GM12878 (cell line): ENCODE results near the gene RNF11. TPM values are rescaled to one million over a fixed set of nuclear protein-coding genes. Genes with fewer than 3 reads are reported as not detected.

Experiments used
- ATAC-seq: fragments of 200-7000 bp; cut with Tn5 transposase; 3 replicates; pipeline ENCODE4 v1.9.1; 2020; ENCODE audit warnings: mild to moderate bottlenecking, moderate library complexity
- BruUV-seq: library from RNA; stranded (reverse); fragments of 400-500 nt; replicated peaks from 2 replicates; lab custom pipeline; 2021; lab: Mats Ljungman, UMichigan
- CTCF ChIA-PET: fragments of 300-600 bp; sonication (Branson Sonifier 250); formaldehyde crosslinking; extraction: SDS; loops from one replicate; lab custom pipeline; 2021; ENCODE audit warnings: inconsistent platforms; lab: Yijun Ruan, JAX
- POLR2A ChIA-PET: fragments of 350-600 bp; formaldehyde crosslinking; extraction: SDS; loops from one replicate; lab custom pipeline; 2021; ENCODE audit warnings: inconsistent platforms; lab: Charles Lee
- RAD21 ChIA-PET: fragments of 300-600 bp; sonication (Branson Sonifier 250); formaldehyde crosslinking; loops from one replicate; lab custom pipeline; 2023; ENCODE audit warnings: antibody characterized with exemption; ENCODE audit not compliant: unreplicated experiment; lab: Charles Lee
- SMC1A ChIA-PET: fragments of 300-600 bp; sonication (Branson Sonifier 250); formaldehyde crosslinking; loops from one replicate; lab custom pipeline; 2023; ENCODE audit not compliant: unreplicated experiment, uncharacterized antibody; lab: Charles Lee
- DNase-seq: peaks from one replicate; pipeline ENCODE4 v3.0.0-alpha.2; 2011; ENCODE audit warnings: low read depth, low spot score
- FAIRE-seq: peaks from 3 replicates; lab custom pipeline; 2011; peaks lifted over from hg19 to GRCh38; lab: Jason Lieb, UNC
- H2AFZ ChIP-seq: 2 replicates; pipeline ENCODE4 v1.6.0; 2011; ENCODE audit warnings: low read depth, low read length, control low read depth; ENCODE audit not compliant: control insufficient read depth
- H3K27ac ChIP-seq: 2 replicates; pipeline ENCODE4 v1.5.1; 2011; ENCODE audit warnings: control low read depth; ENCODE audit not compliant: control insufficient read depth, insufficient read depth
- H3K27me3 ChIP-seq, 2 experiments: replicated peaks in 1 of 2; 2 replicates each; pipeline versions ENCODE4 v1.6.0 to v1.6.1; 2011; ENCODE audit warnings: low read length in 1 of 2; ENCODE audit not compliant: control insufficient read depth in 2 of 2, insufficient read depth in 2 of 2
- H3K36me3 ChIP-seq, 2 experiments: 2 replicates each; pipeline ENCODE4 v1.5.1; 2011; ENCODE audit warnings: low read length in 1 of 2; ENCODE audit not compliant: control insufficient read depth in 2 of 2, insufficient read depth in 2 of 2
- H3K4me1 ChIP-seq: 2 replicates; pipeline ENCODE4 v1.6.1; 2011; ENCODE audit warnings: mild to moderate bottlenecking, low read length, moderate library complexity, mixed read lengths; ENCODE audit not compliant: control insufficient read depth, insufficient read depth
- H3K4me2 ChIP-seq: 2 replicates; pipeline ENCODE4 v1.6.0; 2011; ENCODE audit warnings: control low read depth; ENCODE audit not compliant: control insufficient read depth, insufficient read depth
- H3K4me3 ChIP-seq: fragments of 200-600 bp; sonication (generic); 2 replicates; pipeline ENCODE4 v1.5.1; 2016
- H3K79me2 ChIP-seq: 2 replicates; pipeline ENCODE4 v1.6.0; 2011; ENCODE audit warnings: low read length; ENCODE audit not compliant: control insufficient read depth, insufficient read depth
- H3K9ac ChIP-seq: 2 replicates; pipeline ENCODE4 v1.8.0; 2011; ENCODE audit warnings: low read length, control low read depth, mixed read lengths; ENCODE audit not compliant: control insufficient read depth, insufficient read depth
- H3K9me3 ChIP-seq: replicated peaks from 3 replicates; pipeline ENCODE4 v1.5.1; 2011; ENCODE audit warnings: mild to moderate bottlenecking, low read length; ENCODE audit not compliant: control insufficient read depth, insufficient read depth
- H4K20me1 ChIP-seq: 2 replicates; pipeline ENCODE4 v1.6.0; 2011; ENCODE audit not compliant: control insufficient read depth, insufficient read depth
- CHD1 ChIP-seq: IDR thresholded peaks from 2 replicates; pipeline ENCODE4 v1.6.1; 2012; ENCODE audit warnings: low read depth, low read length, improper control_type of control experiment
- CHD4 ChIP-seq: fragments of 200-600 bp; sonication (generic); IDR thresholded peaks from 2 replicates; pipeline ENCODE4 v1.6.1; 2016; ENCODE audit warnings: mild to moderate bottlenecking
- MEF2B ChIP-seq: fragments of 450-650 bp; IDR thresholded peaks from 2 replicates; pipeline ENCODE4 v1.6.1; 2018; ENCODE audit warnings: mild to moderate bottlenecking, moderate library complexity; ENCODE audit not compliant: partially characterized antibody, poor library complexity, severe bottlenecking
- MTA2 ChIP-seq: fragments of 450-650 bp; IDR thresholded peaks from 2 replicates; pipeline ENCODE4 v1.6.1; 2016; ENCODE audit warnings: low read depth, mild to moderate bottlenecking, moderate library complexity
- MYC ChIP-seq: IDR thresholded peaks from 2 replicates; pipeline ENCODE4 v1.6.1; 2011; ENCODE audit warnings: mild to moderate bottlenecking, low read length, moderate library complexity, inconsistent platforms; ENCODE audit not compliant: insufficient read depth, insufficient replicate concordance, insufficient read length, severe bottlenecking
- NFIC ChIP-seq: IDR thresholded peaks from 2 replicates; pipeline ENCODE4 v1.6.1; 2012; ENCODE audit warnings: low read depth, mild to moderate bottlenecking, inconsistent platforms, low read length, moderate library complexity
- STAT1 ChIP-seq: fragments of 450-650 bp; conservative IDR thresholded peaks from 2 replicates; pipeline ENCODE4 v1.6.1; 2014; ENCODE audit warnings: antibody characterized with exemption, mild to moderate bottlenecking
- ZNF384 ChIP-seq: IDR thresholded peaks from 2 replicates; pipeline ENCODE4 v1.6.1; 2012; ENCODE audit warnings: low read depth, mild to moderate bottlenecking, low read length, improper control_type of control experiment, borderline replicate concordance
- ZSCAN29 ChIP-seq: fragments of 450-650 bp; IDR thresholded peaks from 2 replicates; pipeline ENCODE4 v1.6.1; 2017; ENCODE audit warnings: mild to moderate bottlenecking, moderate library complexity
- ZZZ3 ChIP-seq: IDR thresholded peaks from 2 replicates; pipeline ENCODE4 v1.6.1; 2011; ENCODE audit warnings: low read depth; ENCODE audit not compliant: control insufficient read depth, insufficient read length
- WGBS: methylation state at CpG from one replicate; pipeline ENCODE4 v1.1.6; 2016; ENCODE audit warnings: low lambda C conversion rate; ENCODE audit not compliant: insufficient replicate concordance, insufficient coverage; ENCODE audit errors: missing lambda C conversion rate; 5-methylcytosine and 5-hydroxymethylcytosine counted together
- in situ Hi-C: fragments of 300-500 bp; cut with MboI; formaldehyde crosslinking; loops from 9 replicates; pipeline ENCODE4 v1.14.3; 2018; ENCODE audit warnings: mixed read lengths
- intact Hi-C: fragments of 100-400 bp; cut with micrococcal nuclease; formaldehyde crosslinking; loops from one replicate; pipeline ENCODE4 v1.14.2; 2022; ENCODE audit not compliant: unreplicated experiment
- polyA plus RNA-seq, 11 experiments: library from polyadenylated mRNA; depleted of rRNA in 4 of 11; unstranded in 6 of 11; stranded (reverse) in 5 of 11; fragments of >200 nt; fragmentation: Nextera tagmentation in 4 of 11; fragmentation: Illumina TruSeq in 1 of 11; extraction: Ambion mirVana in 4 of 11; extraction: Trizol in 1 of 11; gene quantifications; 1 replicate in 1 of 11; 2 replicates in 10 of 11; pipeline versions ENCODE4 v1.2.1 to v1.2.3, GENCODE V29; 2011 to 2016; ENCODE audit warnings: inconsistent platforms in 2 of 11, missing spikeins in 2 of 11, low read depth in 1 of 11
- total RNA-seq, 4 experiments: library from RNA; depleted of rRNA in 3 of 4; stranded (reverse); fragments of >200 nt in 3 of 4; fragmentation: Illumina TruSeq in 1 of 4; extraction: Trizol in 1 of 4; gene quantifications; 2 replicates each; pipeline versions ENCODE4 v1.2.1 to v1.2.3, GENCODE V29; 2013 to 2021
- TF ChIP-seq, protein P1 (sequence below): IDR thresholded peaks from 2 replicates; pipeline ENCODE4 v1.6.1; 2011; ENCODE audit warnings: mild to moderate bottlenecking, low read depth, low read length, moderate library complexity; ENCODE audit not compliant: insufficient replicate concordance
- TF ChIP-seq, protein P2 (sequence below): fragments of 450-650 bp; IDR thresholded peaks from 2 replicates; pipeline ENCODE4 v1.6.1; 2017; ENCODE audit warnings: mild to moderate bottlenecking, moderate library complexity

Gene RNF11
- total and polyA plus RNA-seq, 10 of the 15 experiments (the other 5 are each of a cell fraction or from before 2014, with no cell fraction given): 9.5 to 43.6 (median 32.3) TPM

DNA sequence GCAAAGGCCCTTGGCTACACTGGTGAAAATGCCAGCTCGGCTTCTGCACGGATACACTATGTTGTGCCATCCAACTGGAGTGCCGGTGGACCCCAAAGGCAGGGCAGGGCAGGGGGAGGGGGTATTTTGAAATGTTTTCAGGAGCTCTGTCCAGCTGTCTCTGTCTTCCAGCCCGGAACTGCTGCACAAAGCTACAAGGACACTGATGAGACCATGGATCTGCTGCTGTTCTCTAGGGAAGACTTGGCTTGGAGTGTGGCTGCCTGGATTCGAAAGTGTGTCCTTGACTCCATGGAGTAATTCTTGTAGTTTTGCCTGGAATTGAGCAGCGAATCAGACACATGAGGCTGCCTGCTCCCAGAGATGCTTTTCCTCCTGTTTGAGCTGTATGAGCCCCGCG lies 51.9 kb downstream of the RNF11 start:
- Histone ChIP-seq H3K79me2 (no peaks in the 10 kb centered on the region), H3K9me3 (no peaks in the 10 kb centered on the region), H3K4me2 (no peak overlapping the region), H4K20me1 (no peaks in the 10 kb centered on the region), H3K9ac (no peak overlapping the region), H3K27me3 (no peaks in the 10 kb centered on the region), H2AFZ (no peak overlapping the region), H3K4me3 (no peak overlapping the region), H3K36me3 (no peaks in the 10 kb centered on the region), H3K27ac (no peak overlapping the region), H3K4me1 (peaks cover 27% of the 10 kb centered on the region)
- intact Hi-C loops: no loop called here
- SMC1A ChIA-PET: interaction anchor here (1.0 to 2.0 kb wide), 4 partner anchors 9 to 68 kb away, joined by 3 to 7 read pairs (median 4); no protein-coding TSS in a partner anchor
- RAD21 ChIA-PET: no interaction called here
- no peak for FAIRE-seq
- DNase-seq: no peak
- POLR2A ChIA-PET: no interaction called here
- in situ Hi-C loops: no loop called here
- WGBS: 81% methylated on average over 8 of the region's 8 CpGs
- BruUV-seq: no TSS peak
- CTCF ChIA-PET: interaction anchor here (1.1 to 3.3 kb wide), 6 partner anchors 8 to 99 kb away, joined by 3 to 28 read pairs (median 3); no protein-coding TSS in a partner anchor
- TF ChIP-seq, protein P1, sequence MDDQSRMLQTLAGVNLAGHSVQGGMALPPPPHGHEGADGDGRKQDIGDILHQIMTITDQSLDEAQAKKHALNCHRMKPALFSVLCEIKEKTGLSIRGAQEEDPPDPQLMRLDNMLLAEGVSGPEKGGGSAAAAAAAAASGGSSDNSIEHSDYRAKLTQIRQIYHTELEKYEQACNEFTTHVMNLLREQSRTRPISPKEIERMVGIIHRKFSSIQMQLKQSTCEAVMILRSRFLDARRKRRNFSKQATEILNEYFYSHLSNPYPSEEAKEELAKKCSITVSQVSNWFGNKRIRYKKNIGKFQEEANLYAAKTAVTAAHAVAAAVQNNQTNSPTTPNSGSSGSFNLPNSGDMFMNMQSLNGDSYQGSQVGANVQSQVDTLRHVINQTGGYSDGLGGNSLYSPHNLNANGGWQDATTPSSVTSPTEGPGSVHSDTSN: no peak
- ATAC-seq: no peak

DNA sequence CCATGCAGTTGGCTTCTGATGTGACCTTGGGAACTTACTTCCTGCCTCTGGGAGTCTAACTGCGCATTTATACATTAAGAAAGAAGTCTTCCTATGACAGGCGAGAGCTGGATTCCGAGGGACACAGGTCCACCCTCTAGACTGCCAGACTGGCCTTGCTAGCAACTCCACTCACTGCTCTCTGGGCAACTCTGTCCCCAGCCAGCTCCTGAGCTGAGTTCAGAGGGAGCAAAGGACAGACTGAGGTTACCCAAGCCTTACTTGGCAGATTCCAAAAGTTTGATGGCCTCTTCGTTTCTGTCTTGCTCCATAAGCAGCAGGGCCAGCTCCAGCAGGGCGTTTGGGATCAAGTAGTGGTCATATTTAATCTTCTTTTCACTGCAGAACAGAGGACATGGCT lies 52.5 kb downstream of the RNF11 start:
- H3K36me3 ChIP-seq: no peaks in the 10 kb centered on the region
- H2AFZ ChIP-seq: no peak overlapping the region
- no peaks in the 10 kb centered on the region for H4K20me1 ChIP-seq
- no peaks in the 10 kb centered on the region for H3K9me3 ChIP-seq
- ATAC-seq (no peak), FAIRE-seq (no peak), DNase-seq (no peak)
- ChIA-PET SMC1A (interaction anchor here (1.0 to 2.0 kb wide), 3 partner anchors 8 to 68 kb away, joined by 3 to 7 read pairs (median 3); no protein-coding TSS in a partner anchor), POLR2A (no interaction called here), CTCF (interaction anchor here (1.1 to 3.3 kb wide), 4 partner anchors 8 to 99 kb away, joined by 3 to 28 read pairs (median 6); no protein-coding TSS in a partner anchor), RAD21 (no interaction called here)
- no peak overlapping the region for H3K4me3 ChIP-seq
- no peaks in the 10 kb centered on the region for H3K79me2 ChIP-seq
- BruUV-seq: no TSS peak
- H3K4me1 ChIP-seq: peaks cover 22% of the 10 kb centered on the region
- in situ Hi-C loops (no loop called here), intact Hi-C loops (no loop called here)
- no peak overlapping the region for H3K27ac ChIP-seq
- 57% methylated on average over 5 of the region's 5 CpGs for WGBS
- no peak overlapping the region for H3K4me2 ChIP-seq
- H3K27me3 ChIP-seq: no peaks in the 10 kb centered on the region
- no peak overlapping the region for H3K9ac ChIP-seq
- TF ChIP-seq CHD1 (no peak), MEF2B (no peak), CHD4 (no peak), MTA2 (no peak), STAT1 (no peak), NFIC (no peak), MYC (no peak), ZZZ3 (no peak), ZNF384 (no peak), ZSCAN29 (no peak)
- TF ChIP-seq, protein P2, sequence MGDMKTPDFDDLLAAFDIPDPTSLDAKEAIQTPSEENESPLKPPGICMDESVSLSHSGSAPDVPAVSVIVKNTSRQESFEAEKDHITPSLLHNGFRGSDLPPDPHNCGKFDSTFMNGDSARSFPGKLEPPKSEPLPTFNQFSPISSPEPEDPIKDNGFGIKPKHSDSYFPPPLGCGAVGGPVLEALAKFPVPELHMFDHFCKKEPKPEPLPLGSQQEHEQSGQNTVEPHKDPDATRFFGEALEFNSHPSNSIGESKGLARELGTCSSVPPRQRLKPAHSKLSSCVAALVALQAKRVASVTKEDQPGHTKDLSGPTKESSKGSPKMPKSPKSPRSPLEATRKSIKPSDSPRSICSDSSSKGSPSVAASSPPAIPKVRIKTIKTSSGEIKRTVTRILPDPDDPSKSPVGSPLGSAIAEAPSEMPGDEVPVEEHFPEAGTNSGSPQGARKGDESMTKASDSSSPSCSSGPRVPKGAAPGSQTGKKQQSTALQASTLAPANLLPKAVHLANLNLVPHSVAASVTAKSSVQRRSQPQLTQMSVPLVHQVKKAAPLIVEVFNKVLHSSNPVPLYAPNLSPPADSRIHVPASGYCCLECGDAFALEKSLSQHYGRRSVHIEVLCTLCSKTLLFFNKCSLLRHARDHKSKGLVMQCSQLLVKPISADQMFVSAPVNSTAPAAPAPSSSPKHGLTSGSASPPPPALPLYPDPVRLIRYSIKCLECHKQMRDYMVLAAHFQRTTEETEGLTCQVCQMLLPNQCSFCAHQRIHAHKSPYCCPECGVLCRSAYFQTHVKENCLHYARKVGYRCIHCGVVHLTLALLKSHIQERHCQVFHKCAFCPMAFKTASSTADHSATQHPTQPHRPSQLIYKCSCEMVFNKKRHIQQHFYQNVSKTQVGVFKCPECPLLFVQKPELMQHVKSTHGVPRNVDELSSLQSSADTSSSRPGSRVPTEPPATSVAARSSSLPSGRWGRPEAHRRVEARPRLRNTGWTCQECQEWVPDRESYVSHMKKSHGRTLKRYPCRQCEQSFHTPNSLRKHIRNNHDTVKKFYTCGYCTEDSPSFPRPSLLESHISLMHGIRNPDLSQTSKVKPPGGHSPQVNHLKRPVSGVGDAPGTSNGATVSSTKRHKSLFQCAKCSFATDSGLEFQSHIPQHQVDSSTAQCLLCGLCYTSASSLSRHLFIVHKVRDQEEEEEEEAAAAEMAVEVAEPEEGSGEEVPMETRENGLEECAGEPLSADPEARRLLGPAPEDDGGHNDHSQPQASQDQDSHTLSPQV: no peak
